SW 1271 (cell line): ENCODE data around the gene BANF2.
"Not testable (repeated sequence)": the region's sequence is repeated elsewhere in the genome, so short reads cannot be mapped to it uniquely, and the experiment has no call there.

Source experiments
- DNase-seq, 2 experiments: peaks; one replicate each; lab custom pipeline; 2025; lab: John Stamatoyannopoulos, UW

The BANF2 gene

DNA sequence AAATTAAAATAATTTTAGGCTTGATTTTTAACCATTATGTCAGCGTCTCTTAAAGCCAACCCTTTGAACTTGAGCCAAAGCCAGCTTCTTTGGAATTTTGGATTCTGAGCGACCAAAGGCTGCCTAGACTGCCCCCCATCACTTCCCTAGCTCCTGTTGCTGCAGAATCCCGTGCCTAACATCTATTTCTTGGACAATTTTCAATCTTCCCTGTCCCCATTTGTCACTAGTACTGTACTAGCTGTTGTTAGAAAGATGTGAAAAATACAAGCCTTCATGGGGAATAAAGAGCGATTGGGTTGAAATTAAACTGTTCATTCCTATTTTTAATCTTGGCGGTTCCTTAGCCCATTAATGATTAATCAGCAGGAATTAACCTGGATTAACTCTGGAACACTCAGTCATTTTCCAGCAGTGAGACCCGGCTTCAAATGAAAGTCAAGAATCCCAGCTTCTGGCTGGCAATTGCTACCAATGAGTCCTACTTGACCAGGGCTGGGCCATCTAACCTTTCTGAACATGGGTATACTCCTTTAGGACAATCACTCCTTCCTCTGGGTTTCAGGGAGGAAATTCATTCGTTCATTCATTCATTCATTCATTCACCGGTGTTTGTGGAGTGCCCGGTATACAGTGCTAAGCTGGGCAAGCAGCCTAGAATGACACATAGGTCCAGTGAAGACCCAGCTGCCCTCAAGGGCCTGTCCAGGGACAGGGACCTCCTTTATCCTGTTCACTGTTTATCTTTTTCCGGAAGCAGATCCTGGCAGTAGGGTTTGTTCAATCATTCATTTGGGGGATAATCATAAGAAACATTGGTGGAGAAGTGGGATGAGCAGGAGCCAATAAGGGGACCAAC lies 16.3 kb upstream of the BANF2 start:
- DNase-seq: no peak

DNA sequence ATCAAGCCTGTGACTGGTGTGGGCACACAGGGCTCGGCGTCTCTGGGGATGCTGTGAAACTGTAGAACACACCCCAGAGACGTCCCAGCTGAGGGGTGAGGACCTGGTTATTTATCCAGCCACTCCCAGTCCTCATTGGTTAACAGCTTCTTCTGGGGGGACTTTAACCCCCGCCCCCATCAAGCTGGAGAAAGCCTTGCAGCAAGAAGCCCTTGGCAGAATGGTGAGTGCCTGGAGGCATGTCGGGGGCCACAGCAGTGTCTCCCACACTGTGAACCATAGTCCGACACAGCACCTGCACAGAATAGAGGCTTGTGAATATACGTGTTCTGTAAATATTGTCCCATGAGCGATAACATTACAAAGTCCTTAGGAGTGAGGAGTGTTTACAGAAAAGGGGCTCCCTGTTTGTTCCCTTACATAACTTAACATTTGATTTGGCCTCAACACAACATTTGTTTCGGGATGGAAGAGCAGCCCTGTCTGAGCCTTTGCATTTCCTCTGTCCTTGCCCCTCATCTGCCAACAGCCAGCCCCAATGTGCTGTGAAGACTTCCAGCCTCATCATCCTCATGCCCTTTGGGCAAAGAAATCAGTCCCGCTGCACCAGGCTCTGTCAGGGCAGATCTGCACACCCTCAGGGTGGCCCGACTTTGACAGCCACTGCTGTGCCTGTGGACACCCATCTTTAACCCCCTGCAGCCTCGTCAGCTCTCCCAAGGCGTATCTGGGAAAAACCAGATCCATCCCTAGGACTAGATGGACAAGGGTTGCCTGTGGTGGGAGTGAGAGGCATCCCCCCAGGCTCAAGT lies 15.5 kb upstream of the BANF2 start:
- DNase-seq: no peak

DNA sequence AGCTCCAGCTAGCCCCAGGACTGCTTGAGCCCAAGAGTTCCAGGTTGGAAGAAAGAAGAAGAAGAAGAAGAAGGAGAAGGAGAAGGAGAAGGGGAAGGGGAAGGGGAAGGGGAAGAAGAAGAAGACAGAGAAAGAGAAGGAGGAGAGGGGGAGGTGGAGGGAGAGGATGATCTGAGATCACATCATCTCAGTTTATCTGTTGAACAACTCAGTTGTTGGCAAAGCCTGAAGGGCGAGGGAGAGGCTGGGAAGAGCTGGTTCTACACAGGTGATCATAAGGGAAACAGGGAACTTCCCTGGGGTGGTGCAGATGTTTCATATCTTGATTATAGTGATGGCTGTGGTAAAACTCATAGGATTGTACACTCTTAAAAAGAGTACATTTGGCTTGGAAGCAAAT lies 14.6 kb upstream of the BANF2 start:
- DNase-seq: no peak

DNA sequence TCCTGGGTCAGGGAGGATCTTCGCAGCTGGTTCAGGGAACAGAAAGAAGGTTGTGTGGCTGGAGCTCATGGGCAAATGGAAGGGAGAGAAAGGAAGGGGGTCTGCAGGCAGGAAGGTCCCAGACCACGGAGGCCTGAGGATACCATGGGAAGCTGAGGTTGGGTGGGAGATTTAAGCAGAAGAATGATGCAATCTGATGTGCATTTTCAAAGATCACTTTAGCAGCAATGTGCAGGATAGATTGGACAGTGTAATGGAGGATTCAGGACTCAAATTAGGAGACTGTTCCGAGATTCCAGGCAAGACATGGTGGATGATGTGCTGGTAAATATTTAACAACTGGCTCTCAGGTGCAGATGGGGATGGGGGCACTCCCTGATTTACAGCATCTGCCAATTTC lies 12.0 kb upstream of the BANF2 start:
- DNase-seq: no peak

DNA sequence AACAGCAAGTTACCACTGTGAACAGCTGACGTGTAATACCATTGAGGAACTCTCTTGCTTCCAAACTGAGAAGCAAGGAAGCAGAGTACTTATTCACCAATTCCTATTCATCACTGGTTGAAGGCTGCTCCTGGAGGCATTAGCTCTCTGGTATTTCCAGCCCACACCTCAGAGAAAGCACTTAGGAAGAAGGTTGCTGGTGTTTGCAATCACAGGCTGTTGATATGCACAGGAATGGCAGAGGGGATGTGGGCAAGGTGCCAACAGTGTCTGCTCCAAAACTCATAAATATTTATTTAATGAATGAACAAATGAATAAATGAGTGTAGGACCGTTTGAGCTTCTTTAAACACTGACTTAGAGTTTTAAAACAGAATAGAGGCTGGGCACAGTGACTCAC lies 10.8 kb upstream of the BANF2 start:
- no peak for DNase-seq

DNA sequence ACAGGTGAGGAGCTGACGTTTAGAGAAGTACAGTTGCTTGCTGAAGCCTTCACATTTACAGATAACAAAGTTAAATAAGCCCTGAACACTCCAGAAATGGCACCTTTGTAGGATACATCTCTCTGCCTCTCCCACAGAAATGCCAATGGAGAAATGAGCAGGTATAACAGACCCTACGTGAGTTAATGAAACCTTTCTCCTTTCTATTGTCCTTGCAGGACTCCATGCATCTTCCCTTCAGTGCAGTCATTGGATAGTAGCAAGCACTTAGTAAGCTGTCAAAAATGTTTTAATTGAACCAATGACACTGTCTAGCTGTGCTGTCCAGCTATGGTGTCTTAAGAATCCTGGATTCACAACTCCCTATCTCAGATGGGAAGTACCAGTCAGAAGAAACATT lies 9.6 kb upstream of the BANF2 start:
- no peak for DNase-seq

DNA sequence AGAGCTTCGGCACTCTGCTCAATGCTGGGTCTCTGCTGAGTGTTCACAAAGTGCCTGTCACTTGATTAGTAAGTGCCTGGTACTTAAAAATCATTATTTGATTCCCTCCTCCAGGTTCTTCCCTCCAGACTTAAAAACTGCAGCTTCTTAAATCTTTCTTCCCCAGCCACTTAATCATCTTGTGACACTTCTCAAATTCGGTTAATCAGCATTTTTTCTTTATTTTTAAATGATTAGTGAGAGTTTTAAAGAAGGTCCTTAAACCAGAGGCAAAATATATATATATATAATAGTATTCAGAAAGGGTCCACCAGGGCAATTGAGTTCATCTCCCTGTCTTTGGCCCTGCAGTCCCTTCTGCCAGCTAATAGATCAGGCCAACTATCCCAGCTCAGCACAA lies 8.0 kb upstream of the BANF2 start:
- DNase-seq: no peak

DNA sequence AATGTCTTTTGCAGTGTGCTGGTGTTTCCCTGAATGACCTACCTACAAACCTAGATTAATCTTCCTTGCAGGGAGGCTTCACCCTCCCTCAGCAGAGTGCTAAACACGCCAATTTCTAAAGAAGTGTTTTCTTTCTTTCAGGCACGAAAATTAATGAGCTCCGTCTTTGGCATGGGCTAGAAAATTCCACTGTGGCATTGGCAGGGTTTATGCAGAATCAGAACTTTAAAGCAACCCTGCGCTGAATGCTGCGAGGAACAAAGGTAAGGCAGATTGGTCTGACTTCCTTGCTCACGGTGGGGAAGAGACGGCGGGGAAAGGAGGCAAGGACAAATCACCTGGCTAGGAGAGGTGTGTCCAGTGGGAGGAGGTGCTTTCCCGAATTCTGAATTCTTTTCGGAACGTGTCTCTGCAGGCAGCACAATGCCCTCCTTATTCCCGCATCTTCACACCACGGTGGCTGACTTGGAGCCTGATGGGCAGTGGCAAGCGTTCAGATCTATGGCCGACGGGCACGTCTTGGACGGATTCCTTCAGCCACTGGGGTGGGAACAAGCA lies 6.2 kb upstream of the BANF2 start:
- DNase-seq: no peak

DNA sequence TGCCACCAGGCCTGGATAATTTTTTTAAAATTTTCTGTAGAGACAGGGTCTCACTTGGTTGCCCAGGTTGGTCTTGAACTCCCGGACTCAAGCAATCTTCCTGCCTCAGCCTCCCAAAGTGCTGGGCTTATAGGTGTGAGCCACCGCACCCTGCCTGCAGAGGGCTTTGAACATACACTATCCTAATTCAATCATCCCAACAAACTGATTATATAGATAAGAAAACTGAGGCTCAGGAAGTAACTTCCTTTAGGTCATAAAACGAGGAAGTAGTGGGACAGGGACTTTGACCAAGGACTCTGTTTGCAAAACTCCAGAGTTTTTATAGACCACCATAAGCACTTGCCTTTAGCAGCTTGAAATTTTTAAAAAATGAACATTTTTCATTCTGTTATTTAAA lies 5.0 kb upstream of the BANF2 start:
- no peak for DNase-seq

DNA sequence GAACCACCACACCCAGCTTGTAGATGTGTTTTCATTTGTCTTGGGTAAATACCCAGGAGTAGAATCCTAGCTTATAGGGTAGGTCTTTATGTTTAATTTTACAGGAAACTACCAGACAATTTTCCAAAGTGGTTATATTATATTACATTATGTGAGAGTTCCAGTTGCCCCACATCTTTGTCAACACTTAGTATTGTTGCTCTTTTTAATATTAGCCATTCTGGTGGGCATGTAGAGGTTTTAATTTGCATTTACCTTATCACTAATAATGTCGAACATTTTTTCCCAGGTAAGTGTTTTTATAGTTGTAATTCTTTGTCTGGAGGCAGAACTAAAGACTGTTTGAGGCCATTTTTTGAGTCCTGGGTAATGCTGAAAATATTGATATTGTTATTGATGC lies 3.5 kb upstream of the BANF2 start:
- no peak for DNase-seq

DNA sequence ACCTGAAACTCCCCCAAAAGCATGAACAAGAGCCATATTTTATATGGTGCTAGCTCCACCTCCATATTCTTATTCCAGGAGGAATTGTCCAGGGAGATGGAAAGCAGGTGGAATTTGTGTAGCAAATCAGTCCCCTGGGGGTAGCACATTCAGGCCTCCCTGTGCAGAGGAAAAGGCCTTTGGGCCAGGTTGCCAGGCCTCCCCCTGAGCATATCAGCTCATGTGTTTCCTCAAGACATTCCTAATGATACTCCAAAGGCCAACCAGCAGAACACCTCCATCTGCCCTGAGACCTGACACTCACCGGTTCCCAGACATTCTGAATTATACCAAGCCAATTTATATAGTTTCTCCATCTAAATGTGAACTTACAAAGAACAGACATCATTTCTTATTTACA lies 2.6 kb upstream of the BANF2 start:
- DNase-seq: no peak

DNA sequence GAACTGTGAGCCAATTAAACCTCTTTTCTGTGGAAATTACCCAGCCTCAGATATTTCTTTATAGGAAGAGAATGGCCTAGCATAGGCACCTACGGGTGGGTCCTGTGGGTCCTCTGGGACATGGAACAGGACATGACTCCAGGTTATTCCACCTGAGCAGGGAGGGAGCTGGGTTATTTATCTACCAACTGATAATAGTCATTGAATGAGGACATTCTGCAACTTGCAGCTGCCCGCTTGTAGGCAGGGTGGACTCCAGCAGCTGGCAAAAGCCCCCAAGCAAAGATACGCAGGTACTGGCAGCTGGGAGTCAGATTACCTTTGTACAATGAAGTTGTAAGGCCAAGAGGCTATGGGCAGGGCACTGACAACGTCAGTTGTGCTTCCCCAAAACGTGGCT lies 1.4 kb upstream of the BANF2 start:
- no peak for DNase-seq

DNA sequence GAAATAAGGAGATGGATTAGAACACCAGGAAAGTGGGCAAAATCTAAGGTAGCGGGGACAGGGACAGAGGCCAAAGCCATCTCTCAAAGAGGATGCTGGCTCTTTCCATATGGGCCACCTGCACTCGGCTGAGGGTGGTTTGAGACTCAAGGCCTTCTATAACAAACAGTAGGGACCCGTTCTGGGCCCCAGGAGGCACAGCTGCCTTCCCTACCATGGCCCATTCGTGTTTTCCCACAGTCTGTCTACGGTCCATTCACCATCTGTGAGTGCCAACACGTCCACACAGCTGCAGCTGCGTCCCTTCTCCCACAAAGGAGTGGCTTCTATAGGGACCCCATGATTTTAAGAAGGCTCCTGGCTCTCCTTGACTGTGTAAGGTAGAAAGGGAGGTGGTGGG lies 871 bp downstream of the BANF2 start:
- DNase-seq: no peak

DNA sequence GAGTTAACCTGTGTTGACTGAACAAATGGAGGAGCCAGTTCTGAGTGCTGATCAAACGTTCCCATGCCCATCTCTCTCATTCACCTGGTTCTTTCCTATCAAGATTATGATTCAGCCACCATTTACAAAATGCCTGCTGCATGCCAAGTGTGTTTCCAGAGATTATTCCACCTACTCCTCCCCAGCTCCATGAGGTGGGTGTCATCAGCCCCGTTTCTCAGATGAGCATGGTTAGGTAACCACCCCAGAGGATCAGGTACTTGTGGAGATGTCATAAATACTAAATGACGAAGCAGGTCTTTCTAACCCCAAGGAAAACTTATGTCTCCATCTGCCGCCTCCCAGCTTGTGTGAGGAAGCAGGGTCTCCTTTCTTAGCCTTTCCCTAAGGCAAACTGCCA lies 2.1 kb downstream of the BANF2 start:
- no peak for DNase-seq

DNA sequence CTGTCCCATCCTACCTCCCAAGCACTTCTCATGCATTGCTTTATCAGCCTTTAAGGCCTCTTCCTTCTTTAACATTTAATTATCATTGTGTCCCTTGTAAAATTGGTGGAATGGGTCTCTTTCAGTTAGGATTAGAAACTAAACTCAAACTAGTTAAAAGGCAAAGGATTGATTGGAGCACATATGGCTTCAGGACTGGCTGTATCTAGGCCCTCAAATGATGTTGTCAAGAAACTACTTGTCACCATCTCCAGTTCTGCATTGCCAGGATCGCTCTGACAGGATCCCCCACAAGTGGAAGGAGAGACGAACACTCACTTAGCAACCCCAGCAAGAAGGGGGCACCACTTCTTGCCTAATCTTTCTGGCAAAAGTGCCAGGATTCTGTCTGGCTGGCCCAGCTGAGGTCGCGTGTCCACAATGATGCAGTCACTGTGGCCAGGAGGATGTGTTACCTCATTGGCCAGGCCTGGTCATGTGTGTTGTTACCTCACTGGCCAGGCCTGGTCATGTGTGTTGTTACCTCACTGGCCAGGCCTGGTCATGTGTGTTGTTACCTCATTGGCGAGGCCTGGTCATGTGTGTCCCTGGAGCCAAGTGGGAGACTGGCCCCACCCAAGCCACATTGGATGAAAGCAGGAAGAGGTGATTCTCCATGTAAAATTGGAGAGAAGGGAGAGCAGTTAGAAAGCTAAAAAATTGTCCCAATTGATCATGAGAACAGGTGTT lies 5.0 kb downstream of the BANF2 start:
- no peak for DNase-seq

DNA sequence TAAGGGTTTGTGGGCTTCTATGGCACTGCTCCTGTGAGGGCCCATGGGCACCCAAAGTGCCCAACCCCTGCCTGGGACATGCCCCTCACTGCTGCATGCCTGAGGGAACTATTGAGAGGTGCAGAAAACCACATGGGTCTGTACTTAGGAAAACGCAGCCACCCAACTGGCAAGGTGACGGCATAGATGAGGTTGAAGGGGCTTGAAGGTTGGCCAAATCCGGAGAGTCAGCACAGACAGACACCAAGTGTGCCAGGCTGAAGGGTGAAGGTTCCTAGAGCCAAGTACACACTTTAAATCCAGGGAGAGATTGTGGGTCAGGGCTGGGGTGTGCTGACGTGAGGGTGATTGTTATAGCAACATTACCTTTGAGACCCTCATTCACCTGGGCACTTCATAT lies 6.2 kb downstream of the BANF2 start:
- no peak for DNase-seq

DNA sequence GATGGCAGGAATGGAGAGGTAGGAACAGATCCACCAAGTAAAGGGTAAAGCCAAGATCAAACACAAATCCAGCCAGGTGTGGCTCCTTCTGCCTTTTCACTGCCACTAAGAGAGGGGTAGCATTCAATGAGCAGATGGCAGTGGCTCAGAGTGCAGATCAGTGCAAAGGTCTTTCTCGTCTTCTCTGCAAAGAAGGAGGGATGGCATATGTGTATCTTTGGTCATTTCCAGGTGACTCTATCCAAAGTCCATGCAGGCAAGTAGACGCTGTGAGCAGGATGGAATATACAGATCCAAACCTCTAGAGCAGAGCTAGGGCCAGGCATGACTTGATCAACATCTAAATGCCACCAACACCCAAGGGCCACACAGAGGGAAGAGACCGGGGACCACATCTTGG lies 6.9 kb downstream of the BANF2 start:
- DNase-seq: no peak

DNA sequence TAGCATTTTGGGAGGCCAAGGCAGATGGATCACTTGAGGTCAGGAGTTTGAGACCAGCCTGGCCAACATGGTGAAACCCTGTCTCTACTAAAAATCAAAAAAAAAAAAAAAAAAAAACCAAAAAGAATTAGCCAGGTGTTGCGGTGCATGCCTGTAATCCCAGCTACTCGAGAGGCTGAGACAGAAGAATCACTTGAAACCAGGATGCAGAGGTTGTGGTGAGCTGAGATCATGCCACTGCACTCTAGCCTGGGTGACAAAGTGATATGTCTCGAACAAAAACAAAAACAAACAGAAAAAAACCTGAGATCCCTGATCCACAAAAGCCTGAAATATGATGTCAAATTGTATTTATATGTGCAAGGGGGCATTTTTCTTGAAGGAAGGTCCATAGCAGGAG lies 8.2 kb downstream of the BANF2 start:
- DNase-seq: not testable (repeated sequence)

DNA sequence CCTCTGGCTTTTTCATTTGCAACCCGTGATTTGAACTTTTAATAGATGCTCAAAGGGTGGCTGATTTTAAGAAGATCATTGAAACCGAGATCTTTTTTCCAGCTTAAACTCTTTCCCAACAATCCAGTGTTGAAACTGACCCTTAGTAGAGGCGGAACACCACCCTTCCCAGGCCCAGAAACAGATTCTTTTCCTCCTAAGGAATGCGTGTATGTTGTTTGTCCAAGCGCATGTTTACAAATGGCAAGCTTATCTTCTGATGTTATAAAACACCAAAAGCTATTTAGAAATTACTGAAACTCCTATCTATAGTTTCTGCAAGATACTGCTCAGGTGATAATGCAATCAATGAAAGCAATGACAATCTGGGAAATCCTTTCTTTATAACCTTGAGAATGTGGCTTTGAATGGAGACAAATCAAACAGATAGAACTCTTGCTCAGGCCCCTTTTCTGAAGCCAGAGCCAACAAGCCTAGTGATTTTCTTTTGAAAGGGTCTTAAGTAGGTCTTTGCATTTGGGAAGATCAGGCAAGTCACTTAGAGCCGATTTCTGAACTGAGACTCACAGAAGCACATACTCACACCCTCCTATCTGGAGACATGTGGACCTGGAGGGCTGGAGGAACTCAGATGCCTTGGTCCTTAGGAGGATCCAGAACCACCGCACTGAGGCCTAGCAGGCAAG lies 9.1 kb downstream of the BANF2 start:
- DNase-seq: no peak

DNA sequence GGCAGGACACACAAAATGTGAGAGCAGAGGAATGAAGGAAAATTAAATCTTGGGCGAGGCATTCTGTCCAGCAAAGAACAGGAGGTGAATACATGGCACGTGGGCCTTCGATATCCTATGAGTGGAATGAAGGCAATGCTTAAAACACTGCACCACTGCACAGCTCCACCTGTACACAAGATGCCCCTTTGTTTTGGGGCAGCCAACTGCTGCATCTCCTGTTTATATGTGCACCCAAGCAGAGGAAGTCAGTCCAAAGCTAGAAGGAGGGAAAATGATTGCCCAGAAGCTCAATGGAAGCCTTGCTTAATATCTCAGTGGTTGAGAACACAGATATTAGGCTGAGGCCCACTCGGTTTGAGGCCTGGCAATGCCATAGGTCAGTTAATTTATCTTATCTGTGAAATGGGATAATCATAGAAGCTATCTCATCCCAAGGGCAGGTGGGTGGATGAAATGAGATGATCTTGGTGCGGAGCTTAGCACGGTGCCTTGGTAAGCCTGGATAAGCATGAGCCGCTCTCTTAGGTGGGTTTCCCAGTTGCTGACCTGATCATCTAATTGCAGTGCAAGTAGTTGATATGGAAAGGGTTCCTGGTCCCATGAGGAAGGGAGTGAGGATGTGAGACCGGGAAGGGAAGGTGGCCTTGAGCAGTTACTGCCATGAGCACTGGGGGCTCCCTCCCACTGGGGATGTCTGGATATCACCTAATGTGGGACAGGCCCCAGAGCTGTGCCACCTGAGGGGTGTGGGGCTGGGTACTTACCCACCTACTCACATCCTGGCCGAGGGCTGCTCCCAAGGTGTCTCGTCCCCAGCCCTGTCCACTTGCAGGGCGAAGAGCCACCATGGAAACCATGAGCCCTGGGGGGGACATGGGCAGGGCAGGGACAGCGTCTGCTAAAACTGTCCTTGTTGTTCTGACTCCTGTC lies 9.9 kb downstream of the BANF2 start:
- DNase-seq: no peak
